HEK293 (cell line): Measurements from ENCODE around the gene R3HDM2.
A peak's percentile ranks its signal among the peaks of the same experiment; 100 is the strongest.

Source experiments
- BCL11A ChIP-seq: fragments of 450-650 bp; formaldehyde crosslinking; IDR thresholded peaks from 2 replicates; pipeline ENCODE4 v1.5.1; 2016; ENCODE audit warnings: low read depth, missing biosample characterization, missing genetic modification characterization
- GLIS2 ChIP-seq: fragments of 450-650 bp; formaldehyde crosslinking; IDR thresholded peaks from 2 replicates; pipeline ENCODE4 v1.5.1; 2016; ENCODE audit warnings: missing biosample characterization, missing genetic modification characterization
- OSR2 ChIP-seq: fragments of 450-650 bp; formaldehyde crosslinking; IDR thresholded peaks from 2 replicates; pipeline ENCODE4 v1.5.1; 2016; ENCODE audit warnings: missing biosample characterization, missing genetic modification characterization
- ZBTB17 ChIP-seq: fragments of 450-650 bp; formaldehyde crosslinking; IDR thresholded peaks from 2 replicates; pipeline ENCODE4 v1.5.1; 2016; ENCODE audit warnings: missing biosample characterization, missing genetic modification characterization
- ZNF132 ChIP-seq: fragments of 450-650 bp; formaldehyde crosslinking; IDR thresholded peaks from 2 replicates; pipeline ENCODE4 v1.5.1; 2017; ENCODE audit warnings: missing biosample characterization, missing genetic modification characterization, borderline replicate concordance
- ZNF133 ChIP-seq: fragments of 450-650 bp; formaldehyde crosslinking; IDR thresholded peaks from 2 replicates; pipeline ENCODE4 v1.5.1; 2016; ENCODE audit warnings: missing biosample characterization, missing genetic modification characterization
- ZNF16 ChIP-seq: fragments of 450-650 bp; formaldehyde crosslinking; IDR thresholded peaks from 2 replicates; pipeline ENCODE4 v1.5.1; 2016; ENCODE audit warnings: low read depth, missing biosample characterization, missing genetic modification characterization
- ZNF335 ChIP-seq: fragments of 450-650 bp; formaldehyde crosslinking; conservative IDR thresholded peaks from 2 replicates; pipeline ENCODE4 v1.5.1; 2016; ENCODE audit warnings: missing biosample characterization, missing genetic modification characterization
- ZNF37A ChIP-seq: fragments of 450-650 bp; IDR thresholded peaks from 2 replicates; pipeline ENCODE4 v1.5.1; 2018; ENCODE audit warnings: missing biosample characterization, missing genetic modification characterization
- ZNF600 ChIP-seq: fragments of 450-650 bp; formaldehyde crosslinking; IDR thresholded peaks from 2 replicates; pipeline ENCODE4 v1.5.1; 2016; ENCODE audit warnings: missing biosample characterization, missing genetic modification characterization
- ZNF610 ChIP-seq: fragments of 450-650 bp; formaldehyde crosslinking; IDR thresholded peaks from 2 replicates; pipeline ENCODE4 v1.5.1; 2016; ENCODE audit warnings: missing biosample characterization, missing genetic modification characterization, borderline replicate concordance
- ZNF623 ChIP-seq: fragments of 450-650 bp; formaldehyde crosslinking; IDR thresholded peaks from 2 replicates; pipeline ENCODE4 v1.5.1; 2016; ENCODE audit warnings: missing biosample characterization, missing genetic modification characterization
- ZNF654 ChIP-seq: fragments of 450-650 bp; formaldehyde crosslinking; IDR thresholded peaks from 2 replicates; pipeline ENCODE4 v1.5.1; 2016; ENCODE audit warnings: low read depth, missing biosample characterization, missing genetic modification characterization
- ZNF660 ChIP-seq: fragments of 450-650 bp; IDR thresholded peaks from 2 replicates; pipeline ENCODE4 v1.5.1; 2018; ENCODE audit warnings: missing biosample characterization, mild to moderate bottlenecking, missing genetic modification characterization
- ZNF670 ChIP-seq: fragments of 450-650 bp; formaldehyde crosslinking; IDR thresholded peaks from 2 replicates; pipeline ENCODE4 v1.5.1; 2016; ENCODE audit warnings: missing biosample characterization, missing genetic modification characterization, low read depth
- ZSCAN30 ChIP-seq: fragments of 450-650 bp; IDR thresholded peaks from 2 replicates; pipeline ENCODE4 v1.5.1; 2018; ENCODE audit warnings: missing biosample characterization, mild to moderate bottlenecking, missing genetic modification characterization, moderate library complexity
- TF ChIP-seq, protein P1 (sequence below): fragments of 450-650 bp; formaldehyde crosslinking; IDR thresholded peaks from 2 replicates; pipeline ENCODE4 v1.5.1; 2017; ENCODE audit warnings: missing biosample characterization, missing genetic modification characterization
- TF ChIP-seq, protein P2 (sequence below): fragments of 450-650 bp; formaldehyde crosslinking; IDR thresholded peaks from 2 replicates; pipeline ENCODE4 v1.5.1; 2016; ENCODE audit warnings: missing biosample characterization, missing genetic modification characterization
- TF ChIP-seq, protein P3 (sequence below): fragments of 450-650 bp; formaldehyde crosslinking; IDR thresholded peaks from 2 replicates; pipeline ENCODE4 v1.5.1; 2016; ENCODE audit warnings: missing biosample characterization, missing genetic modification characterization
- TF ChIP-seq, protein P4 (sequence below): fragments of 450-650 bp; IDR thresholded peaks from 2 replicates; pipeline ENCODE4 v1.5.1; 2018; ENCODE audit warnings: missing biosample characterization, mild to moderate bottlenecking, missing genetic modification characterization
- TF ChIP-seq, protein P5 (sequence below): fragments of 450-650 bp; formaldehyde crosslinking; IDR thresholded peaks from 2 replicates; pipeline ENCODE4; 2016; ENCODE audit warnings: missing biosample characterization, missing genetic modification characterization
- TF ChIP-seq, protein P6 (sequence below): fragments of 450-650 bp; formaldehyde crosslinking; IDR thresholded peaks from 2 replicates; pipeline ENCODE4 v1.5.1; 2016; ENCODE audit warnings: missing biosample characterization, missing genetic modification characterization

R3HDM2 gene

DNA sequence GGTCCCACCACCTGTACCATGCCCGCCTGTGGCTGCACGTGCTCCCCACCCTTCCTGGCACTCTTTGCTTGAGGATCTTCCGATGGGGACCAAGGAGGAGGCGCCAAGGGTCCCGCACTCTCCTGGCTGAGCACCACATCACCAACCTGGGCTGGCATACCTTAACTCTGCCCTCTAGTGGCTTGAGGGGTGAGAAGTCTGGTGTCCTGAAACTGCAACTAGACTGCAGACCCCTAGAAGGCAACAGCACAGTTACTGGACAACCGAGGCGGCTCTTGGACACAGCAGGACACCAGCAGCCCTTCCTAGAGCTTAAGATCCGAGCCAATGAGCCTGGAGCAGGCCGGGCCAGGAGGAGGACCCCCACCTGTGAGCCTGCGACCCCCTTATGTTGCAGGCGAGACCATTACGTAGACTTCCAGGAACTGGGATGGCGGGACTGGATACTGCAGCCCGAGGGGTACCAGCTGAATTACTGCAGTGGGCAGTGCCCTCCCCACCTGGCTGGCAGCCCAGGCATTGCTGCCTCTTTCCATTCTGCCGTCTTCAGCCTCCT, 25.4 kb upstream of the R3HDM2 start (continued):
- TF ChIP-seq, protein P1, sequence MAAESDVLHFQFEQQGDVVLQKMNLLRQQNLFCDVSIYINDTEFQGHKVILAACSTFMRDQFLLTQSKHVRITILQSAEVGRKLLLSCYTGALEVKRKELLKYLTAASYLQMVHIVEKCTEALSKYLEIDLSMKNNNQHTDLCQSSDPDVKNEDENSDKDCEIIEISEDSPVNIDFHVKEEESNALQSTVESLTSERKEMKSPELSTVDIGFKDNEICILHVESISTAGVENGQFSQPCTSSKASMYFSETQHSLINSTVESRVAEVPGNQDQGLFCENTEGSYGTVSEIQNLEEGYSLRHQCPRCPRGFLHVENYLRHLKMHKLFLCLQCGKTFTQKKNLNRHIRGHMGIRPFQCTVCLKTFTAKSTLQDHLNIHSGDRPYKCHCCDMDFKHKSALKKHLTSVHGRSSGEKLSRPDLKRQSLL (tag by site-specific recombination), result no peak
- TF ChIP-seq ZNF660 (no peak; the same call in 1 of the 2 replicates), ZNF623 (tag by site-specific recombination) (no peak), ZNF654 (peak; percentile 52), ZNF600 (peak; percentile 62), ZNF133 (tag by site-specific recombination) (no peak), ZNF132 (tag by site-specific recombination) (no peak), ZNF670 (tag by site-specific recombination) (no peak), ZNF610 (tag by site-specific recombination) (no peak), GLIS2 (tag by site-specific recombination) (no peak; the same call in 1 of the 2 replicates), ZNF37A (tag by site-specific recombination) (no peak), ZNF16 (tag by site-specific recombination) (no peak), BCL11A (no peak), ZNF335 (tag by site-specific recombination) (peak; percentile 23; the same call in 1 of the 2 replicates), ZSCAN30 (tag by site-specific recombination) (0 out of 2 replicates have a peak, but pooled peaks have one; percentile 45), ZBTB17 (tag by site-specific recombination) (0 out of 2 replicates have a peak, but pooled peaks have one; percentile 63), OSR2 (tag by site-specific recombination) (no peak)
- TF ChIP-seq, protein P2, sequence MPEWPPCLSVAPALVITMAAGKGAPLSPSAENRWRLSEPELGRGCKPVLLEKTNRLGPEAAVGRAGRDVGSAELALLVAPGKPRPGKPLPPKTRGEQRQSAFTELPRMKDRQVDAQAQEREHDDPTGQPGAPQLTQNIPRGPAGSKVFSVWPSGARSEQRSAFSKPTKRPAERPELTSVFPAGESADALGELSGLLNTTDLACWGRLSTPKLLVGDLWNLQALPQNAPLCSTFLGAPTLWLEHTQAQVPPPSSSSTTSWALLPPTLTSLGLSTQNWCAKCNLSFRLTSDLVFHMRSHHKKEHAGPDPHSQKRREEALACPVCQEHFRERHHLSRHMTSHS (tag by site-specific recombination), result no peak
- TF ChIP-seq, protein P3, sequence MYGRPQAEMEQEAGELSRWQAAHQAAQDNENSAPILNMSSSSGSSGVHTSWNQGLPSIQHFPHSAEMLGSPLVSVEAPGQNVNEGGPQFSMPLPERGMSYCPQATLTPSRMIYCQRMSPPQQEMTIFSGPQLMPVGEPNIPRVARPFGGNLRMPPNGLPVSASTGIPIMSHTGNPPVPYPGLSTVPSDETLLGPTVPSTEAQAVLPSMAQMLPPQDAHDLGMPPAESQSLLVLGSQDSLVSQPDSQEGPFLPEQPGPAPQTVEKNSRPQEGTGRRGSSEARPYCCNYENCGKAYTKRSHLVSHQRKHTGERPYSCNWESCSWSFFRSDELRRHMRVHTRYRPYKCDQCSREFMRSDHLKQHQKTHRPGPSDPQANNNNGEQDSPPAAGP (tag by site-specific recombination), result 0 out of 2 replicates have a peak, but pooled peaks have one; percentile 13
- TF ChIP-seq, protein P4, sequence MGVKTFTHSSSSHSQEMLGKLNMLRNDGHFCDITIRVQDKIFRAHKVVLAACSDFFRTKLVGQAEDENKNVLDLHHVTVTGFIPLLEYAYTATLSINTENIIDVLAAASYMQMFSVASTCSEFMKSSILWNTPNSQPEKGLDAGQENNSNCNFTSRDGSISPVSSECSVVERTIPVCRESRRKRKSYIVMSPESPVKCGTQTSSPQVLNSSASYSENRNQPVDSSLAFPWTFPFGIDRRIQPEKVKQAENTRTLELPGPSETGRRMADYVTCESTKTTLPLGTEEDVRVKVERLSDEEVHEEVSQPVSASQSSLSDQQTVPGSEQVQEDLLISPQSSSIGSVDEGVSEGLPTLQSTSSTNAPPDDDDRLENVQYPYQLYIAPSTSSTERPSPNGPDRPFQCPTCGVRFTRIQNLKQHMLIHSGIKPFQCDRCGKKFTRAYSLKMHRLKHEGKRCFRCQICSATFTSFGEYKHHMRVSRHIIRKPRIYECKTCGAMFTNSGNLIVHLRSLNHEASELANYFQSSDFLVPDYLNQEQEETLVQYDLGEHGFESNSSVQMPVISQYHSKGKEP, result no peak
- TF ChIP-seq, protein P5, sequence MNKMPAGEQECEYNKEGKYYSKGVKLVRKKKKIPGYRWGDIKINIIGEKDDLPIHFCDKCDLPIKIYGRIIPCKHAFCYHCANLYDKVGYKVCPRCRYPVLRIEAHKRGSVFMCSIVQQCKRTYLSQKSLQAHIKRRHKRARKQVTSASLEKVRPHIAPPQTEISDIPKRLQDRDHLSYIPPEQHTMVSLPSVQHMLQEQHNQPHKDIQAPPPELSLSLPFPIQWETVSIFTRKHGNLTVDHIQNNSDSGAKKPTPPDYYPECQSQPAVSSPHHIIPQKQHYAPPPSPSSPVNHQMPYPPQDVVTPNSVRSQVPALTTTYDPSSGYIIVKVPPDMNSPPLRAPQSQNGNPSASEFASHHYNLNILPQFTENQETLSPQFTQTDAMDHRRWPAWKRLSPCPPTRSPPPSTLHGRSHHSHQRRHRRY (tag by site-specific recombination), result 0 out of 2 replicates have a peak, but pooled peaks have one; percentile 49
- TF ChIP-seq, protein P6, sequence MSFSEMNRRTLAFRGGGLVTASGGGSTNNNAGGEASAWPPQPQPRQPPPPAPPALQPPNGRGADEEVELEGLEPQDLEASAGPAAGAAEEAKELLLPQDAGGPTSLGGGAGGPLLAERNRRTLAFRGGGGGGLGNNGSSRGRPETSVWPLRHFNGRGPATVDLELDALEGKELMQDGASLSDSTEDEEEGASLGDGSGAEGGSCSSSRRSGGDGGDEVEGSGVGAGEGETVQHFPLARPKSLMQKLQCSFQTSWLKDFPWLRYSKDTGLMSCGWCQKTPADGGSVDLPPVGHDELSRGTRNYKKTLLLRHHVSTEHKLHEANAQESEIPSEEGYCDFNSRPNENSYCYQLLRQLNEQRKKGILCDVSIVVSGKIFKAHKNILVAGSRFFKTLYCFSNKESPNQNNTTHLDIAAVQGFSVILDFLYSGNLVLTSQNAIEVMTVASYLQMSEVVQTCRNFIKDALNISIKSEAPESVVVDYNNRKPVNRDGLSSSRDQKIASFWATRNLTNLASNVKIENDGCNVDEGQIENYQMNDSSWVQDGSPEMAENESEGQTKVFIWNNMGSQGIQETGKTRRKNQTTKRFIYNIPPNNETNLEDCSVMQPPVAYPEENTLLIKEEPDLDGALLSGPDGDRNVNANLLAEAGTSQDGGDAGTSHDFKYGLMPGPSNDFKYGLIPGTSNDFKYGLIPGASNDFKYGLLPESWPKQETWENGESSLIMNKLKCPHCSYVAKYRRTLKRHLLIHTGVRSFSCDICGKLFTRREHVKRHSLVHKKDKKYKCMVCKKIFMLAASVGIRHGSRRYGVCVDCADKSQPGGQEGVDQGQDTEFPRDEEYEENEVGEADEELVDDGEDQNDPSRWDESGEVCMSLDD (tag by site-specific recombination), result no peak; the same call in 1 of the 2 replicates
